GM13976 (cell line): ENCODE data around the gene FIGNL2.
A peak's percentile ranks its signal among the peaks of the same experiment; 100 is the strongest.

ENCODE experiments used
- DNase-seq: peaks from one replicate; pipeline ENCODE4 v3.0.0; 2012; ENCODE audit warnings: low spot score
- in situ Hi-C: fragments of 300-500 bp; cut with MboI; formaldehyde crosslinking; loops from one replicate; pipeline ENCODE4 v1.12.0; 2022; ENCODE audit warnings: low sequenced_read_pairs, mixed read lengths, inconsistent platforms; ENCODE audit not compliant: unreplicated experiment
- TF ChIP-seq, protein P1 (sequence below): IDR thresholded peaks from 2 replicates; pipeline ENCODE4 v1.5.1; 2012; ENCODE audit warnings: borderline replicate concordance, mild to moderate bottlenecking; ENCODE audit not compliant: insufficient read depth; ENCODE audit errors: extremely low read depth, missing control alignments, control extremely low read depth

Gene FIGNL2

DNA sequence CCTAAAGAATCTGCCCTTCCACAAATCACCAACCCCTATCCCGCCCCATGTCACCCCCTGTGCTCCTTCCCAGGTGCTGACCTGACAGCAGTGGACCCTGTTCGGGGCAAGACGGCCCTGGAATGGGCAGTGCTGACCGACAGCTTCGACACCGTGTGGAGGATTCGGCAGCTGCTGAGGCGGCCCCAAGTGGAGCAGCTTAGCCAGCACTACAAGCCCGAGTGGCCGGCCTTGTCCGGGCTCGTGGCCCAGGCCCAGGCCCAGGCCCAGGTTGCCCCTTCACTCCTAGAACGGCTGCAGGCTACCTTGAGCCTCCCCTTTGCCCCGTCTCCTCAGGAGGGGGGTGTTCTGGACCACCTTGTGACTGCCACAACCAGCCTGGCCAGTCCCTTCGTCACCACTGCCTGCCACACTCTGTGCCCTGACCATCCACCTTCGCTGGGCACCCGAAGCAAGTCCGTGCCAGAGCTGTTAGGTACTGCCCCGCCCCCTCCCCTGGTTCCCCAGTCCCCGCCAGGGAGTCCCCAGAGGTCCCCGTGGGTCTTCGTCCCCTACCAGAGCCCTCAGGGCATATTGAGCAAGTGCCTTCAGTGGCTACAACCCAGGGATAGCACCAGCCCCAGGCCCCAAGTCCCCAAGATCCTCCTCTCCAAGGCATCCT, 42.1 kb upstream of the FIGNL2 start:
- TF ChIP-seq, protein P1, sequence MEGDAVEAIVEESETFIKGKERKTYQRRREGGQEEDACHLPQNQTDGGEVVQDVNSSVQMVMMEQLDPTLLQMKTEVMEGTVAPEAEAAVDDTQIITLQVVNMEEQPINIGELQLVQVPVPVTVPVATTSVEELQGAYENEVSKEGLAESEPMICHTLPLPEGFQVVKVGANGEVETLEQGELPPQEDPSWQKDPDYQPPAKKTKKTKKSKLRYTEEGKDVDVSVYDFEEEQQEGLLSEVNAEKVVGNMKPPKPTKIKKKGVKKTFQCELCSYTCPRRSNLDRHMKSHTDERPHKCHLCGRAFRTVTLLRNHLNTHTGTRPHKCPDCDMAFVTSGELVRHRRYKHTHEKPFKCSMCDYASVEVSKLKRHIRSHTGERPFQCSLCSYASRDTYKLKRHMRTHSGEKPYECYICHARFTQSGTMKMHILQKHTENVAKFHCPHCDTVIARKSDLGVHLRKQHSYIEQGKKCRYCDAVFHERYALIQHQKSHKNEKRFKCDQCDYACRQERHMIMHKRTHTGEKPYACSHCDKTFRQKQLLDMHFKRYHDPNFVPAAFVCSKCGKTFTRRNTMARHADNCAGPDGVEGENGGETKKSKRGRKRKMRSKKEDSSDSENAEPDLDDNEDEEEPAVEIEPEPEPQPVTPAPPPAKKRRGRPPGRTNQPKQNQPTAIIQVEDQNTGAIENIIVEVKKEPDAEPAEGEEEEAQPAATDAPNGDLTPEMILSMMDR = no peak
- in situ Hi-C loops = no loop called here
- no peak for DNase-seq

DNA sequence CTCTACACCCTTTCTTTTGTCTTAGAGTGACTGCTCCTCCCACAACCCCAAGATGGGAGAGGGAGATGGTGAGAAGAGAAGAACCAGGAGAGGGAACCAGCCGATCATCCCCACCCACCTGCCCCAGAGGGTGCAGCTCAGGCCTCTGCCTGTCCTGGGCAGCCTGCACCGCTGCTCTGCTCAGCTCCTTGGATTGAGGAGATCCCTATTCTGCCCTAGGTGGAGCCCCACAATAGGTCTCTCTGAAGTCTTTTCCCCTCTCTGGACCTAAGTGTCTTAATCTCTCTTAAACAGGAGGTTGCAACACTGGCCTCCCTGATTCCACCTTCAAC, 41.6 kb upstream of the FIGNL2 start:
- peak; percentile 18 for DNase-seq
- in situ Hi-C loops = no loop called here
- TF ChIP-seq, protein P1 = no peak

DNA sequence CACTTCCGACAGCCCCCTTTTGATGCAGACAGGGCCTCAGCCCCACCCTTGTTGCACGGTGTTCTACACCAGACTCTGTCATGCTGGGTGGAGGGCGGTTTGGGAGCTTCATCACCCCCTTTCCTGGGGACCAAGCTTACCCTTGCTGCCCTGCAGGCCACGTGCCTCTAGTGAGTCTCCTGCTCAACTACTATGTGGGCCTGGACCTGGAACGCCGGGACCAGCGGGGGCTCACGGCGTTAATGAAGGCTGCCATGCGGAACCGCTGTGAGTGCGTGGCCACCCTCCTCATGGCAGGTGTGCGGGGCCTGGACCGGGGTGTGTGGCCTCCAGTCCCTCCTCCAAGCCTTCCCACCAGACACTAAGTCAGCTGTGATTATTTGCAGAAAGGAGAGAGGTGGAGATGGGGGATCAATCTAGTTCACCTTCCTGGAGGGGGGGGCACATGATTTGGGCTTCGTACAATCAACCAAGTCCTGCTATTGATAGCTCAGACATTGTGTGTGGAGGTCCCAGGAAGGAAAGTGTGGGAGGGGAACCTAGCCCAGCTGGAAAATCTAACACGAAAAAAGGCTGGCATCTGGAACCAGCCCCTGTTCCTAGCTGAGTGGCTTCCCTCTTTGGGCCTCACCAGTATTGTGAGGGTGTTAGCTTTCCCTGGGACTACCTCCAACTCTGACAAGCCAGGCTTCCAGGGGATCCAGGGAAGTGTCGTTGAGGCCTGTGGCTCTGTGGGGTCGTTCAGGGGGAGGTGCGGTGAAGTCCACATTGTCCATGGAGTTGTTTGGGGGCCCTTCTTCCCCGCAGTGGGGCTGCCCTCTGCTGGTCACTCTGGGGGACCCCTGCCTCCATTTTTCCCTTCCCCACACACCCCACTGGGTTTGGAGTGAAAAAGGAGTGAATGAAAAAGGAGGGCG, 41.0 kb upstream of the FIGNL2 start:
- in situ Hi-C loops = no loop called here
- TF ChIP-seq, protein P1 = no peak
- DNase-seq = peak; percentile 27

DNA sequence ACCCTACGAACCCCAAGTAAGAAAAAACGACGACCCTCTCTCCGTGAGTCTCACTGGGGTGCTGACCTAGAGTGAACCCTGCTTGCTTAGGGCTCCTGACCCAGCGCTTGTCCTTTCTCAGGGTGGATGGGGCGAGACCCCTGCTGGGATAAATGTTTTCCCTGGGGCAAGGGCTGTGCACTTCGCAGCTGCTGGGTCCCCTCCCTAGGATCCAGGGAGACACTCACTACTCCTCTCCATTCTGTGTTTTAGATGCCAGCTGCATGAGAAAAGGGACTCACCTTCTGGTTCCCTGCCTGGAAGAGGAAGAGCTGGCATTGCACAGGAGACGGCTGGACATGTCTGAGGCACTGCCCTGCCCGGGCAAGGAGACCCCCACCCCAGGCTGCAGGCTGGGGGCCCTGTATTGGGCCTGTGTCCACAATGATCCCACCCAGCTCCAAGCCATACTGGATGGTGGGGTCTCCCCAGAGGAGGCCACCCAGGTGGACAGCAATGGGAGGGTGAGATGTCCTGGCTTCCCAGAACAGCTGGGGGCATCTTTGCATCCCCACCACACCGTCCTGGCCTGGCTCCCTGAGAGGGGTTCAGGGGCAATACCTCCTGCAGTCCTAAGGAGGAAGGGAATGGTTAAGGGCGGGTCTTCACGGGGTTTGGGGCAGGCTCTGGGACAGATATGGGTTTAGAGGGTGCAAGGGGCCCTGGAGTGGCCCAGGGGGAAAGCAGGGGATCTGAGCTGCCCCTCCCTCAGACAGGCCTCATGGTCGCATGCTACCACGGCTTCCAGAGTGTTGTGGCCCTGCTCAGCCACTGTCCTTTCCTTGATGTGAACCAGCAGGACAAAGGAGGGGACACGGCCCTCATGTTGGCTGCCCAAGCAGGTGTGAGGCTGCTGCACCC, 40.0 kb upstream of the FIGNL2 start:
- peak; percentile 30 for DNase-seq
- in situ Hi-C loops = no loop called here
- TF ChIP-seq, protein P1 = no peak

- TF ChIP-seq, protein P1 = no peak
- no peak for DNase-seq
- in situ Hi-C loops = no loop called here
Observed at GRCh38 chr12:51887476-51888315, 39.2 kb upstream of the FIGNL2 start, which contains the start of gene ANKRD33. TSS of gene ANKRD33 (plus strand) at chr12:51888103. CDS start at chr12:51888187, 84 bp downstream.
